A549 (cell line): ENCODE results near the gene SSBP2. TPM values are rescaled to one million over a fixed set of nuclear protein-coding genes. Genes with fewer than 3 reads are reported as not detected.

Source experiments
- ATAC-seq, 2 experiments: fragments of 200-7000 bp in 1 of 2; fragments of >200 bp in 1 of 2; cut with Nextera tagmentation in 1 of 2; cut with Tn5 transposase in 1 of 2; 3 replicates each; pipeline versions ENCODE4 v1.8.0 to v1.9.1; 2018 to 2020; ENCODE audit warnings: mild to moderate bottlenecking in 1 of 2, moderate library complexity in 1 of 2
- CTCF ChIA-PET: fragments of 300-600 bp; sonication (Branson Sonifier 250); formaldehyde crosslinking; extraction: SDS; loops from one replicate; lab custom pipeline; 2021; ENCODE audit warnings: antibody characterized with exemption, inconsistent platforms; lab: Yijun Ruan, JAX
- POLR2A ChIA-PET: fragments of 350-600 bp; formaldehyde crosslinking; extraction: SDS; loops from one replicate; lab custom pipeline; 2021; ENCODE audit warnings: antibody characterized with exemption, inconsistent platforms; lab: Yijun Ruan, JAX
- DNase-seq, 2 experiments: peaks; one replicate each; pipeline versions ENCODE4 v3.0.0 to v3.0.0-alpha.2; 2011 to 2016; ENCODE audit warnings: low read depth in 1 of 2, low spot score in 1 of 2
- FAIRE-seq: peaks from 2 replicates; lab custom pipeline; 2011; peaks lifted over from hg19 to GRCh38; lab: Jason Lieb, UNC
- H3K27ac ChIP-seq, 2 experiments: fragments of >200 bp; sonication (Bioruptor Twin); formaldehyde crosslinking; 3 replicates each; pipeline ENCODE4 v1.5.1; 2016 to 2017
- H3K4me1 ChIP-seq: fragments of >200 bp; sonication (Bioruptor Twin); formaldehyde crosslinking; 3 replicates; pipeline ENCODE4 v1.6.1; 2016
- H3K4me2 ChIP-seq: fragments of >200 bp; sonication (Bioruptor Twin); formaldehyde crosslinking; 3 replicates; pipeline ENCODE4 v1.6.1; 2016
- H3K4me3 ChIP-seq: fragments of >200 bp; sonication (Bioruptor Twin); formaldehyde crosslinking; 3 replicates; pipeline ENCODE4 v1.5.1; 2016
- H3K9me3 ChIP-seq: fragments of >200 bp; sonication (Bioruptor Twin); formaldehyde crosslinking; 3 replicates; pipeline ENCODE4 v1.6.1; 2016
- ATOH8 ChIP-seq: fragments of 250-450 bp; sonication (Bioruptor Pico); IDR thresholded peaks from 2 replicates; pipeline ENCODE4 v1.5.0; 2020; ENCODE audit warnings: low read depth, mild to moderate bottlenecking, moderate library complexity
- BCL3 ChIP-seq: fragments of >200 bp; sonication (Bioruptor Twin); formaldehyde crosslinking; IDR thresholded peaks from 3 replicates; pipeline ENCODE4 v1.6.1; 2016
- CEBPB ChIP-seq, 2 experiments: fragments of >200 bp in 1 of 2; sonication (Bioruptor Twin) in 1 of 2; formaldehyde crosslinking in 1 of 2; IDR thresholded peaks; 2 replicates each; pipeline ENCODE4 v1.6.1; 2012 to 2016
- CTCF ChIP-seq: fragments of >200 bp; sonication (Bioruptor Twin); formaldehyde crosslinking; IDR thresholded peaks from 3 replicates; pipeline ENCODE4 v1.5.1; 2016
- EHMT2 ChIP-seq: fragments of 200-600 bp; sonication (generic); IDR thresholded peaks from 2 replicates; pipeline ENCODE4 v1.6.1; 2016; ENCODE audit warnings: antibody characterized with exemption, low read depth, mild to moderate bottlenecking, moderate library complexity
- EP300 ChIP-seq, 2 experiments: fragments of >200 bp; sonication (Bioruptor Twin); formaldehyde crosslinking; IDR thresholded peaks; 2 replicates in 1 of 2; 3 replicates in 1 of 2; pipeline ENCODE4 v1.6.1; 2016 to 2017
- GATA3 ChIP-seq: IDR thresholded peaks from 2 replicates; pipeline ENCODE4 v1.6.1; 2012; ENCODE audit warnings: borderline replicate concordance
- HES2 ChIP-seq: fragments of >200 bp; sonication (Bioruptor Twin); formaldehyde crosslinking; IDR thresholded peaks from 2 replicates; pipeline ENCODE4 v1.6.1; 2016
- HOXB5 ChIP-seq: fragments of 250-450 bp; sonication (Bioruptor Pico); IDR thresholded peaks from 2 replicates; pipeline ENCODE4 v1.5.0; 2020; ENCODE audit warnings: mild to moderate bottlenecking, moderate library complexity
- JUN ChIP-seq, 2 experiments: fragments of >200 bp; sonication (Bioruptor Twin); formaldehyde crosslinking; IDR thresholded peaks; 2 replicates in 1 of 2; 3 replicates in 1 of 2; pipeline ENCODE4 v1.6.1; 2016 to 2017
- MAFK ChIP-seq: fragments of 450-650 bp; IDR thresholded peaks from 2 replicates; pipeline ENCODE4 v1.6.1; 2014; ENCODE audit not compliant: partially characterized antibody
- NR3C1 ChIP-seq: fragments of >200 bp; sonication (Bioruptor Twin); formaldehyde crosslinking; IDR thresholded peaks from 3 replicates; pipeline ENCODE4 v1.6.1; 2017
- POLR2A ChIP-seq: IDR thresholded peaks from 2 replicates; pipeline ENCODE4 v1.6.1; 2012; ENCODE audit warnings: mild to moderate bottlenecking, low read length
- POLR2AphosphoS2 ChIP-seq: conservative IDR thresholded peaks from 2 replicates; pipeline ENCODE4 v1.6.1; 2012; ENCODE audit warnings: low read length, improper control_type of control experiment, inconsistent platforms
- RFX5 ChIP-seq: fragments of 450-650 bp; IDR thresholded peaks from 2 replicates; pipeline ENCODE4 v1.7.1; 2014; ENCODE audit warnings: antibody characterized with exemption, mild to moderate bottlenecking, moderate library complexity
- ZFP36 ChIP-seq: fragments of 450-650 bp; IDR thresholded peaks from 2 replicates; pipeline ENCODE4 v1.6.1; 2014; ENCODE audit warnings: borderline replicate concordance; ENCODE audit not compliant: partially characterized antibody
- WGBS: methylation state at CpG from one replicate; pipeline ENCODE4 v1.1.6; 2017; ENCODE audit errors: missing lambda C conversion rate; 5-methylcytosine and 5-hydroxymethylcytosine counted together
- polyA plus RNA-seq, 4 experiments: library from polyadenylated mRNA; depleted of rRNA in 3 of 4; stranded (reverse); fragments of >200 nt; fragmentation: RNase III in 1 of 4; extraction: RNeasy Plus Mini Kit Qiagen cat#74134 plus additional on column Dnase treatment in 1 of 4; gene quantifications; 2 replicates in 3 of 4; 3 replicates in 1 of 4; pipeline ENCODE4 v1.2.3, GENCODE V29; 2011 to 2017

SSBP2 gene
- polyA plus RNA-seq, 2 of the 4 experiments (the other 2 are of a cell fraction), result 4.5 to 14.2 TPM

GRCh38 chr5:81520769-81521168, 230.1 kb downstream of the SSBP2 start:
- POLR2A ChIA-PET, result no interaction called here
- no peak for DNase-seq
- FAIRE-seq, result no peak
- no peak overlapping the region for H3K27ac ChIP-seq
- TF ChIP-seq MAFK (peak; percentile 54), NR3C1 (no peak), EP300 (IDR thresholded peaks at IDR 0.05) (no peak), GATA3 (no peak), ATOH8 (CRISPR knock-in tag) (no peak)
- CTCF ChIA-PET, result no interaction called here
- no peak overlapping the region for H3K4me3 ChIP-seq
- H3K4me2 ChIP-seq, result no peak overlapping the region
- H3K4me1 ChIP-seq, result no peaks in the 10 kb centered on the region
- ATAC-seq, result no peak
- H3K9me3 ChIP-seq, result no peaks in the 10 kb centered on the region

- H3K4me2 ChIP-seq, result no peak overlapping the region
- ChIA-PET CTCF (no interaction called here), POLR2A (no interaction called here)
- no peak overlapping the region for H3K4me3 ChIP-seq
- no peaks in the 10 kb centered on the region for H3K9me3 ChIP-seq
- no peak for FAIRE-seq
- H3K4me1 ChIP-seq, result no peaks in the 10 kb centered on the region
- no peak for ATAC-seq
- WGBS, result 89% methylated on average over 2 of the region's 2 CpGs
- no peak for DNase-seq
- H3K27ac ChIP-seq, result no peak overlapping the region
- TF ChIP-seq BCL3 (no peak), EHMT2 (no peak), HES2 (no peak), HOXB5 (CRISPR knock-in tag) (no peak), CTCF (no peak), ZFP36 (no peak), NR3C1 (no peak), RFX5 (no peak), JUN (IDR thresholded peaks at IDR 0.05) (no peak)
Observed at GRCh38 chr5:81519217-81519905, 231.5 kb downstream of the SSBP2 start.

- H3K4me1 ChIP-seq, result no peaks in the 10 kb centered on the region
- H3K4me2 ChIP-seq, result no peak overlapping the region
- no peak overlapping the region for H3K4me3 ChIP-seq
- H3K27ac ChIP-seq, result no peak overlapping the region
- FAIRE-seq (no peak), DNase-seq (no peak), ATAC-seq (no peak)
- POLR2A ChIA-PET, result no interaction called here
- no peak for TF ChIP-seq POLR2AphosphoS2
- TF ChIP-seq NR3C1, result no peak
- TF ChIP-seq POLR2A, result no peak
- TF ChIP-seq CTCF, result no peak
- no peak for TF ChIP-seq CEBPB (IDR thresholded peaks at IDR 0.05)
- no peaks in the 10 kb centered on the region for H3K9me3 ChIP-seq
- CTCF ChIA-PET, result interaction anchor here (1.2 kb wide), 1 partner anchor 648 kb away, joined by 3 read pairs; no protein-coding TSS in a partner anchor
Observed at GRCh38 chr5:81517462-81517861, 233.4 kb downstream of the SSBP2 start.
